Measurements from ENCODE around the gene TSPAN18. TPM values are rescaled to one million over a fixed set of nuclear protein-coding genes. Genes with fewer than 3 reads are reported as not detected.

Gene TSPAN18
- polyA plus RNA-seq, 4 donors = 47.8 to 59.6 (median 53.6) TPM

Other genes starting within 250 kb of the TSPAN18 start
- gene CD82, start 161.3 kb upstream of the TSPAN18 start, polyA plus RNA-seq (ENCODE audit: insufficient read length in 4 of 4) = 10 to 100 TPM in 3 of 4 donors, 1 to 10 TPM in 1; 5.1 to 24.8 (median 16.9) TPM
- 10 to 100 TPM; 59.1 to 79.2 (median 63.5) TPM for gene TP53I11, start 223.9 kb downstream of the TSPAN18 start, polyA plus RNA-seq (ENCODE audit: insufficient read length in 4 of 4)